IMR-90 (cell line): ENCODE results near the gene CELF5. TPM values are rescaled to one million over a fixed set of nuclear protein-coding genes. Genes with fewer than 3 reads are reported as not detected.

Experiments used
- ATAC-seq: fragments of 200-7000 bp; cut with Tn5 transposase; 2 replicates; pipeline ENCODE4 v1.9.1; 2020; ENCODE audit warnings: low read depth, mild to moderate bottlenecking, moderate library complexity
- BruUV-seq: library from RNA; stranded (reverse); fragments of 400-500 nt; replicated peaks from 2 replicates; lab custom pipeline; 2021; lab: Mats Ljungman, UMichigan
- CTCF ChIA-PET: fragments of 300-600 bp; formaldehyde crosslinking; extraction: SDS; loops from one replicate; lab custom pipeline; 2021; ENCODE audit warnings: antibody characterized with exemption; lab: Yijun Ruan, JAX
- POLR2A ChIA-PET: fragments of 300-600 bp; sonication (Branson Sonifier 250); formaldehyde crosslinking; loops from one replicate; lab custom pipeline; 2022; ENCODE audit warnings: antibody characterized with exemption; ENCODE audit not compliant: unreplicated experiment; lab: Charles Lee
- DNase-seq: peaks from one replicate; pipeline ENCODE4 v3.0.0; 2013
- H2AFZ ChIP-seq: replicated peaks from 2 replicates; pipeline ENCODE3; 2013; ENCODE audit warnings: low read length, mild to moderate bottlenecking; ENCODE audit not compliant: poor library complexity
- H2AK5ac ChIP-seq: 2 replicates; pipeline ENCODE4 v1.6.1; 2013; ENCODE audit warnings: low read depth, low read length, inconsistent platforms
- H2AK9ac ChIP-seq: replicated peaks from 2 replicates; pipeline ENCODE3; 2013; ENCODE audit warnings: mild to moderate bottlenecking, low read depth, low read length, moderate library complexity; ENCODE audit not compliant: poor library complexity
- H2BK120ac ChIP-seq: 2 replicates; pipeline ENCODE4 v1.6.1; 2013; ENCODE audit warnings: low read depth, low read length, inconsistent platforms
- H2BK15ac ChIP-seq: 3 replicates; pipeline ENCODE4 v1.6.1; 2013; ENCODE audit warnings: low read depth, low read length, inconsistent platforms
- H2BK20ac ChIP-seq: 2 replicates; pipeline ENCODE4 v1.6.1; 2013; ENCODE audit warnings: low read depth, mild to moderate bottlenecking, inconsistent platforms, low read length, moderate library complexity
- H2BK5ac ChIP-seq: 2 replicates; pipeline ENCODE4 v1.6.1; 2013; ENCODE audit warnings: mild to moderate bottlenecking, low read depth, low read length, inconsistent platforms; ENCODE audit not compliant: poor library complexity, severe bottlenecking
- H3K14ac ChIP-seq: replicated peaks from 2 replicates; pipeline ENCODE4 v1.6.1; 2013; ENCODE audit warnings: low read depth, low read length, inconsistent platforms
- H3K18ac ChIP-seq: 2 replicates; pipeline ENCODE4 v1.6.1; 2013; ENCODE audit warnings: low read depth, low read length, control low read depth
- H3K23ac ChIP-seq: 2 replicates; pipeline ENCODE4 v1.6.1; 2013; ENCODE audit warnings: low read depth, low read length, inconsistent platforms
- H3K27ac ChIP-seq: 2 replicates; pipeline ENCODE4 v1.5.1; 2013; ENCODE audit warnings: mild to moderate bottlenecking, control low read depth, low read length; ENCODE audit not compliant: insufficient read depth
- H3K27me3 ChIP-seq: 2 replicates; pipeline ENCODE4 v1.6.1; 2013; ENCODE audit warnings: low read length; ENCODE audit not compliant: control insufficient read depth, insufficient read depth
- H3K36me3 ChIP-seq: 2 replicates; pipeline ENCODE4 v1.6.1; 2013; ENCODE audit warnings: low read length, mixed read lengths; ENCODE audit not compliant: control insufficient read depth, insufficient read depth
- H3K4ac ChIP-seq: 2 replicates; pipeline ENCODE4 v1.6.1; 2013; ENCODE audit warnings: low read depth, low read length, inconsistent platforms
- H3K4me1 ChIP-seq: 2 replicates; pipeline ENCODE4 v1.6.1; 2013; ENCODE audit warnings: low read length, mixed read lengths; ENCODE audit not compliant: control insufficient read depth, insufficient read depth
- H3K4me2 ChIP-seq: 2 replicates; pipeline ENCODE4 v1.6.1; 2013; ENCODE audit warnings: low read depth, mild to moderate bottlenecking, control low read depth, low read length, moderate library complexity
- H3K4me3 ChIP-seq: 2 replicates; pipeline ENCODE4 v1.5.1; 2013; ENCODE audit warnings: low read depth, mild to moderate bottlenecking, control low read depth, low read length, moderate library complexity; ENCODE audit not compliant: insufficient read depth
- H3K56ac ChIP-seq: 2 replicates; pipeline ENCODE4 v1.6.1; 2013; ENCODE audit warnings: low read length, inconsistent platforms; ENCODE audit not compliant: insufficient read depth; ENCODE audit errors: extremely low read depth
- H3K79me1 ChIP-seq, 2 experiments: 2 replicates each; pipeline ENCODE4 v1.6.1; 2013; ENCODE audit warnings: low read length in 2 of 2, inconsistent platforms in 1 of 2, low read depth in 1 of 2
- H3K9ac ChIP-seq: 2 replicates; pipeline ENCODE4 v1.6.1; 2013; ENCODE audit warnings: low read depth, low read length, control low read depth
- H3K9me1 ChIP-seq: 2 replicates; pipeline ENCODE4 v1.6.1; 2013; ENCODE audit warnings: low read length, inconsistent platforms; ENCODE audit not compliant: insufficient read depth
- H3K9me3 ChIP-seq: 2 replicates; pipeline ENCODE4 v1.6.1; 2013; ENCODE audit warnings: low read length; ENCODE audit not compliant: control insufficient read depth, insufficient read depth
- H4K20me1 ChIP-seq: 2 replicates; pipeline ENCODE4 v1.6.1; 2013; ENCODE audit warnings: low read length, inconsistent platforms; ENCODE audit not compliant: insufficient read depth
- H4K5ac ChIP-seq: 2 replicates; pipeline ENCODE4 v1.6.1; 2013; ENCODE audit warnings: mild to moderate bottlenecking, low read depth, low read length, control low read depth
- H4K8ac ChIP-seq, 2 experiments: 2 replicates each; pipeline ENCODE4 v1.6.1; 2013; ENCODE audit warnings: low read depth in 2 of 2, low read length in 2 of 2, control low read depth in 1 of 2, inconsistent platforms in 1 of 2
- H4K91ac ChIP-seq: 2 replicates; pipeline ENCODE4 v1.6.1; 2013; ENCODE audit warnings: low read depth, low read length, inconsistent platforms; ENCODE audit not compliant: insufficient read depth
- ELK1 ChIP-seq: fragments of 150-350 bp; IDR thresholded peaks from 2 replicates; pipeline ENCODE4 v1.6.1; 2016; ENCODE audit warnings: low read depth, mild to moderate bottlenecking, low read length, moderate library complexity, borderline replicate concordance
- MAZ ChIP-seq: IDR thresholded peaks from 2 replicates; pipeline ENCODE4 v1.6.1; 2012; ENCODE audit warnings: low read depth, mild to moderate bottlenecking, low read length, improper control_type of control experiment, moderate library complexity, borderline replicate concordance
- WGBS, 2 experiments: methylation state at CpG; one replicate each; pipeline versions ENCODE4 v1.1.5 to v1.1.7; 2013; ENCODE audit warnings: missing lambda C conversion rate in 2 of 2; ENCODE audit not compliant: insufficient read length in 1 of 2; ENCODE audit errors: extremely low coverage in 2 of 2; 5-methylcytosine and 5-hydroxymethylcytosine counted together
- dilution Hi-C: fragments of 300-500 bp; cut with HindIII; formaldehyde crosslinking; loops from one replicate; pipeline ENCODE4 v1.14.3; 2018; ENCODE audit warnings: low sequenced_read_pairs; ENCODE audit not compliant: unreplicated experiment
- in situ Hi-C: fragments of 300-500 bp; cut with MboI; formaldehyde crosslinking; loops from 3 replicates; pipeline ENCODE4 v1.14.3; 2019; ENCODE audit warnings: low sequenced_read_pairs, inconsistent platforms, mixed read lengths
- intact Hi-C: fragments of 100-400 bp; cut with micrococcal nuclease; formaldehyde crosslinking; loops from 2 replicates; pipeline ENCODE4 v1.10.0; 2022
- polyA plus RNA-seq, 3 experiments: library from polyadenylated mRNA; depleted of rRNA; stranded (reverse); fragments of >200 nt; gene quantifications; 2 replicates each; pipeline ENCODE4 v1.2.3, GENCODE V29; 2012; ENCODE audit warnings: low replicate concordance in 1 of 3
- total RNA-seq: library from RNA; depleted of rRNA; stranded (reverse); fragments of >200 nt; gene quantifications from 2 replicates; pipeline ENCODE4 v1.2.3, GENCODE V29; 2012

Gene CELF5
- total and polyA plus RNA-seq, 2 of the 4 experiments (the other 2 are of a cell fraction): 0.02 TPM; not detected in 1

GRCh38 chr19:3275583-3276340, 51.3 kb downstream of the CELF5 start:
- CTCF ChIA-PET: interaction anchor here (0.6 to 1.7 kb wide), 2 partner anchors 29 to 250 kb away, joined by 3 to 5 read pairs; no protein-coding TSS in a partner anchor
- intact Hi-C loops: no loop called here
- dilution Hi-C loops: no loop called here

More at GRCh38 chr19:3275583-3276340, 51.3 kb downstream of the CELF5 start:
- H3K27ac ChIP-seq: no peak overlapping the region
- no peak overlapping the region for H2BK120ac ChIP-seq
- in situ Hi-C loops: no loop called here
- POLR2A ChIA-PET: interaction anchor here (0.6 kb wide), 2 partner anchors 8 to 1418 kb away, joined by 4 read pairs; no protein-coding TSS in a partner anchor
- 2% methylated on average over 11 of the region's 45 CpGs; no CpG with 5 or more reads in 1 of the 2 experiments for WGBS, 2 experiments
- 0 out of 2 replicates have a peak, but pooled peaks cover 2% of the 10 kb centered on the region for H3K4me1 ChIP-seq
- TF ChIP-seq MAZ (0 out of 2 replicates have a peak, but pooled peaks have one; percentile 34), ELK1 (no peak)
- H4K8ac ChIP-seq: peak overlapping the region in 1 of 2 experiments; percentile 77; a peak in 1 of 4 replicates
- H4K20me1 ChIP-seq: no peaks in the 10 kb centered on the region
- no peaks in the 10 kb centered on the region for H3K36me3 ChIP-seq
- ATAC-seq (peak; percentile 95), DNase-seq (peak; percentile 60)
- H3K56ac ChIP-seq: no peak overlapping the region
- H4K91ac ChIP-seq: no peak overlapping the region
- no peaks in the 10 kb centered on the region for H3K79me1 ChIP-seq
- peak overlapping the region; percentile 98 for H2AFZ ChIP-seq
- no TSS peak for BruUV-seq
- no peak overlapping the region for H3K4ac ChIP-seq
- no peak overlapping the region for H2BK5ac ChIP-seq
- H3K9me3 ChIP-seq: peaks cover 6% of the 10 kb centered on the region
- H3K4me3 ChIP-seq: peak overlapping the region; percentile 82
- no peak overlapping the region for H2BK20ac ChIP-seq
- H3K23ac ChIP-seq: 0 out of 2 replicates have a peak overlapping the region, but pooled peaks have one; percentile 38
- peak overlapping the region; percentile 23 for H2AK9ac ChIP-seq
- H3K9me1 ChIP-seq: 0 out of 2 replicates have a peak, but pooled peaks cover 3% of the 10 kb centered on the region
- H3K9ac ChIP-seq: peak overlapping the region; percentile 46
- H3K14ac ChIP-seq: no peak overlapping the region
- H2BK15ac ChIP-seq: no peak overlapping the region
- H3K27me3 ChIP-seq: peaks cover 34% of the 10 kb centered on the region
- no peak overlapping the region for H2AK5ac ChIP-seq
- peak overlapping the region; percentile 63; the same call in 1 of the 2 replicates for H4K5ac ChIP-seq
- H3K18ac ChIP-seq: no peak overlapping the region
- peak overlapping the region; percentile 99 for H3K4me2 ChIP-seq
